HepG2 (cell line): Measurements from ENCODE around the gene CLEC2A. TPM values are rescaled to one million over a fixed set of nuclear protein-coding genes. Genes with fewer than 3 reads are reported as not detected.

Source experiments
- ATAC-seq: fragments of 200-7000 bp; cut with Tn5 transposase; 3 replicates; pipeline ENCODE4 v1.9.1; 2020; ENCODE audit warnings: mild to moderate bottlenecking, moderate library complexity
- BruUV-seq: library from RNA; stranded (reverse); fragments of 400-500 nt; replicated peaks from 2 replicates; lab custom pipeline; 2021; lab: Mats Ljungman, UMichigan
- CTCF ChIA-PET: fragments of 300-600 bp; formaldehyde crosslinking; extraction: SDS; loops from one replicate; lab custom pipeline; 2021; ENCODE audit warnings: low total read pairs, inconsistent platforms, low intra/inter-chr PET ratio; lab: Yijun Ruan, JAX
- POLR2A ChIA-PET: fragments of 350-600 bp; sonication (Branson Sonifier 250); formaldehyde crosslinking; loops from one replicate; lab custom pipeline; 2020; ENCODE audit warnings: antibody characterized with exemption, inconsistent platforms; lab: Yijun Ruan, JAX
- DNase-seq: peaks from one replicate; pipeline ENCODE4 v3.0.0-alpha.2; 2015; ENCODE audit warnings: low spot score
- FAIRE-seq: peaks from 3 replicates; lab custom pipeline; 2011; peaks lifted over from hg19 to GRCh38; lab: Jason Lieb, UNC
- H2AFZ ChIP-seq: one replicate; pipeline ENCODE4 v1.6.1; 2011; ENCODE audit warnings: low read length, inconsistent platforms
- H3K27ac ChIP-seq: fragments of 300-600 bp; 3 replicates; pipeline ENCODE4 v1.8.0; 2011; ENCODE audit warnings: mixed run types, mild to moderate bottlenecking, mixed read lengths, low read length, inconsistent platforms; ENCODE audit not compliant: insufficient read depth; ENCODE audit errors: extremely low read length
- H3K27me3 ChIP-seq, 2 experiments: fragments of 200-600 bp in 1 of 2; 2 replicates in 1 of 2; 3 replicates in 1 of 2; pipeline versions ENCODE4 v1.6.0 to v1.8.0; 2011; ENCODE audit warnings: low read length in 2 of 2, mild to moderate bottlenecking in 2 of 2, moderate library complexity in 2 of 2, inconsistent platforms in 1 of 2; ENCODE audit not compliant: insufficient read depth in 2 of 2, control insufficient read depth in 1 of 2
- H3K36me3 ChIP-seq, 2 experiments: fragments of 200-600 bp in 1 of 2; replicated peaks in 1 of 2; 2 replicates in 1 of 2; 3 replicates in 1 of 2; pipeline versions ENCODE4 v1.5.1 to v1.8.0; 2011; ENCODE audit warnings: low read length in 2 of 2, inconsistent platforms in 1 of 2; ENCODE audit not compliant: insufficient read depth in 2 of 2, control insufficient read depth in 1 of 2
- H3K4me1 ChIP-seq: 2 replicates; pipeline ENCODE4 v1.5.1; 2012; ENCODE audit warnings: low read length, inconsistent platforms; ENCODE audit not compliant: insufficient read depth
- H3K4me2 ChIP-seq: 2 replicates; pipeline ENCODE4 v1.6.0; 2011; ENCODE audit warnings: low read depth, low read length, inconsistent platforms
- H3K4me3 ChIP-seq, 3 experiments: fragments of 200-600 bp in 1 of 3; sonication (generic), shearing (Covaris generic) in 1 of 3; replicated peaks in 1 of 3; 2 replicates each; pipeline ENCODE4 v1.5.1; 2011 to 2016; ENCODE audit warnings: low read length in 3 of 3, inconsistent platforms in 2 of 3, low read depth in 2 of 3, mild to moderate bottlenecking in 2 of 3, control low read depth in 1 of 3, mixed read lengths in 1 of 3; ENCODE audit not compliant: insufficient read depth in 1 of 3
- H3K79me2 ChIP-seq: one replicate; pipeline ENCODE4 v1.6.1; 2011; ENCODE audit warnings: low read length, inconsistent platforms; ENCODE audit not compliant: insufficient read depth
- H3K9ac ChIP-seq: 2 replicates; pipeline ENCODE4 v1.6.0; 2011; ENCODE audit warnings: mild to moderate bottlenecking, low read depth, low read length, inconsistent platforms; ENCODE audit not compliant: insufficient read depth
- H3K9me3 ChIP-seq: 2 replicates; pipeline ENCODE4 v1.5.1; 2012; ENCODE audit warnings: mild to moderate bottlenecking, low read length
- H4K20me1 ChIP-seq: 2 replicates; pipeline ENCODE4 v1.6.0; 2011; ENCODE audit warnings: inconsistent platforms, mild to moderate bottlenecking, low read length, moderate library complexity; ENCODE audit not compliant: insufficient read depth
- ADNP ChIP-seq: sonication (generic); formaldehyde crosslinking; IDR thresholded peaks from 2 replicates; pipeline ENCODE4 v1.4.0; 2020; ENCODE audit warnings: missing genetic modification reagents
- BORCS8-MEF2B ChIP-seq: sonication (generic); formaldehyde crosslinking; IDR thresholded peaks from 2 replicates; pipeline ENCODE4 v1.8.0; 2022; ENCODE audit warnings: mild to moderate bottlenecking, missing genetic modification reagents
- JUNB ChIP-seq: sonication (generic); formaldehyde crosslinking; IDR thresholded peaks from 2 replicates; pipeline ENCODE4 v1.8.0; 2022; ENCODE audit warnings: missing genetic modification reagents, mild to moderate bottlenecking, borderline replicate concordance
- KLF6 ChIP-seq: IDR thresholded peaks from 2 replicates; pipeline ENCODE4 v1.8.0; 2016; ENCODE audit warnings: missing biosample characterization, missing genetic modification reagents
- PHF8 ChIP-seq: sonication (generic); formaldehyde crosslinking; IDR thresholded peaks from 2 replicates; pipeline ENCODE4 v1.5.0; 2020; ENCODE audit warnings: missing genetic modification reagents
- SIN3B ChIP-seq: fragments of 150-350 bp; IDR thresholded peaks from 2 replicates; pipeline ENCODE4 v1.6.1; 2014; ENCODE audit warnings: low read length
- XRCC5 ChIP-seq: fragments of 200-400 bp; formaldehyde crosslinking; optimal IDR thresholded peaks from 2 replicates; pipeline ENCODE3; 2017; ENCODE audit warnings: mild to moderate bottlenecking, low read length
- ZKSCAN8 ChIP-seq: IDR thresholded peaks from 2 replicates; pipeline ENCODE4 v1.6.1; 2016; ENCODE audit warnings: borderline replicate concordance, missing genetic modification reagents, missing compliant biosample characterization
- ZMYM4 ChIP-seq: sonication (generic); formaldehyde crosslinking; IDR thresholded peaks from 2 replicates; pipeline ENCODE4 v1.8.1; 2023; ENCODE audit warnings: mild to moderate bottlenecking, missing genetic modification reagents
- ZNF451 ChIP-seq: sonication (generic); formaldehyde crosslinking; IDR thresholded peaks from 2 replicates; pipeline ENCODE4 v1.5.0; 2020; ENCODE audit warnings: mild to moderate bottlenecking, missing genetic modification reagents
- ZNF629 ChIP-seq: sonication (generic); formaldehyde crosslinking; conservative IDR thresholded peaks from 2 replicates; pipeline ENCODE4 v1.5.0; 2020; ENCODE audit warnings: missing genetic modification reagents
- ZSCAN9 ChIP-seq: IDR thresholded peaks from 2 replicates; pipeline ENCODE4 v1.6.1; 2016; ENCODE audit warnings: borderline replicate concordance
- WGBS: methylation state at CpG from one replicate; pipeline ENCODE4 v1.1.6; 2017; ENCODE audit warnings: low lambda C conversion rate; 5-methylcytosine and 5-hydroxymethylcytosine counted together
- in situ Hi-C: cut with HindIII; loops from 2 replicates; pipeline ENCODE4 v1.10.0; 2017; ENCODE audit warnings: low pct_unique_long_range_greater_than_20kb; ENCODE audit not compliant: extremely low pct_ligation_motif_present
- intact Hi-C: fragments of 100-400 bp; cut with micrococcal nuclease; formaldehyde crosslinking; loops from one replicate; pipeline ENCODE4 v1.10.0; 2022; ENCODE audit not compliant: unreplicated experiment
- polyA plus RNA-seq, 8 experiments: library from polyadenylated mRNA; depleted of rRNA in 3 of 8; stranded (reverse) in 7 of 8; unstranded in 1 of 8; fragments of >200 nt; fragmentation: Illumina TruSeq in 4 of 8; extraction: Trizol in 4 of 8; gene quantifications; 2 replicates each; pipeline versions ENCODE4 v1.2.1 to v1.2.3, GENCODE V29; 2011 to 2016; ENCODE audit warnings: low read depth in 4 of 8, missing spikeins in 1 of 8, mixed read lengths in 1 of 8; ENCODE audit not compliant: insufficient read depth in 1 of 8
- total RNA-seq, 5 experiments: library from RNA; depleted of rRNA; stranded (reverse); fragments of >200 nt; fragmentation: Illumina TruSeq; extraction: Trizol; gene quantifications; 2 replicates each; pipeline ENCODE4 v1.2.3, GENCODE V29; 2016; ENCODE audit warnings: low read depth in 1 of 5
- TF ChIP-seq, protein P1 (sequence below): sonication (generic); formaldehyde crosslinking; IDR thresholded peaks from 2 replicates; pipeline ENCODE4 v1.4.0; 2020; ENCODE audit warnings: missing genetic modification reagents
- TF ChIP-seq, protein P2 (sequence below): sonication (generic); formaldehyde crosslinking; IDR thresholded peaks from 2 replicates; pipeline ENCODE4 v1.4.0; 2020; ENCODE audit warnings: missing genetic modification reagents, borderline replicate concordance
- TF ChIP-seq, protein P3 (sequence below): sonication (generic); formaldehyde crosslinking; IDR thresholded peaks from 2 replicates; pipeline ENCODE4 v1.4.0; 2020; ENCODE audit warnings: missing genetic modification reagents
- TF ChIP-seq, protein P4 (sequence below): IDR thresholded peaks from 2 replicates; pipeline ENCODE4 v1.6.1; 2016; ENCODE audit warnings: missing biosample characterization, missing genetic modification reagents, low read depth
- TF ChIP-seq, protein P5 (sequence below): sonication (generic); formaldehyde crosslinking; IDR thresholded peaks from 2 replicates; pipeline ENCODE4 v1.5.0; 2020; ENCODE audit warnings: missing genetic modification reagents, mild to moderate bottlenecking, borderline replicate concordance

Gene CLEC2A
- total and polyA plus RNA-seq, 2 of the 13 experiments (the other 11 are each of a cell fraction or from before 2014, with no cell fraction given) = not detected

DNA sequence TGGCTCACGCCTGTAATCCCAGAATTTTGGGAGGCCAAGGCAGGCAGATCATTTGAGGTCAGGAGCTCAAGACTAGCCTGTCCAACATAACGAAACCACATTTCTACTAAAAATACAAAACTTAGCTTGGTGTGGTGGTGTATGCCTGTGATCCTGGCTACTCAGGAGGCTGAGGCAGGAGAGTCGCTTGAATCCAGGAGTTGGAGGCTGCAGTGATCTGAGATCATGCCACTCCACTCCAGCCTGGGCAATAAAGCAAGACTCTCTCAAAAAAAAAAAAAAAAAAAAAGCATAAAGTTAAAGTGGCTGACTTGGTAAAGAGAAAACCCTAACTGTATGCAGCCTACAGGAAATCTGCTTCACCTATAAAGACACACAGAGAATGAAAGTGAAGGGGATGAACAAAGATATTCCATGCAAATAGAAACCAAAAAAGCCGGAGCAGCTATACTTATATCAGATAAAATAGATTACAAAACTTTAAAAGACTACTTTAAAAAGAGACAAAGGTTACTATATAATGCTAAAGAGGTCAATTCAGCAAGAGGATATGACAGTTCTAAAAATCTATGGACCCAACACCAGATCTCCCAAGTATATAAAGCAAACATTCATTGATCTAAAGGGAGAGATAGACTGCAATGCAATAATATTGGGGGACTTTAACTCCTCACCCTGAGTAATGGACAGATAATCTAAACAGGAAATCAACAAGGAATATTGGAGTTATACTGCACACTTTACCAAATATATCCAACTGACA lies 67.1 kb downstream of the CLEC2A start:
- WGBS = 16% methylated on average over 4 of the region's 4 CpGs
- Histone ChIP-seq H3K4me2 (no peak overlapping the region), H3K4me1 (peaks cover 6% of the 10 kb centered on the region; the same call in 1 of the 2 replicates), H3K9ac (no peak overlapping the region), H2AFZ (no peak overlapping the region), H3K4me3 (no peak overlapping the region), H3K9me3 (no peaks in the 10 kb centered on the region), H4K20me1 (no peaks in the 10 kb centered on the region), H3K36me3 (no peaks in the 10 kb centered on the region), H3K27me3 (no peaks in the 10 kb centered on the region), H3K27ac (no peak overlapping the region), H3K79me2 (no peaks in the 10 kb centered on the region)
- DNase-seq = no peak
- ChIA-PET POLR2A (no interaction called here), CTCF (no interaction called here)
- no peak for FAIRE-seq
- intact Hi-C loops = no loop called here
- BruUV-seq = no TSS peak
- in situ Hi-C loops = no loop called here
- ATAC-seq = no peak
- TF ChIP-seq, protein P1, sequence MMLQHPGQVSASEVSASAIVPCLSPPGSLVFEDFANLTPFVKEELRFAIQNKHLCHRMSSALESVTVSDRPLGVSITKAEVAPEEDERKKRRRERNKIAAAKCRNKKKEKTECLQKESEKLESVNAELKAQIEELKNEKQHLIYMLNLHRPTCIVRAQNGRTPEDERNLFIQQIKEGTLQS (CRISPR knock-in tag) = no peak
- TF ChIP-seq ADNP (CRISPR knock-in tag) (no peak), ZMYM4 (CRISPR knock-in tag) (no peak), ZNF451 (no peak), PHF8 (CRISPR knock-in tag) (no peak), BORCS8-MEF2B (CRISPR knock-in tag) (no peak), ZKSCAN8 (no peak), ZNF629 (CRISPR knock-in tag) (no peak), XRCC5 (no peak), ZSCAN9 (no peak), SIN3B (no peak), KLF6 (CRISPR knock-in tag) (no peak), JUNB (no peak)
- TF ChIP-seq, protein P2, sequence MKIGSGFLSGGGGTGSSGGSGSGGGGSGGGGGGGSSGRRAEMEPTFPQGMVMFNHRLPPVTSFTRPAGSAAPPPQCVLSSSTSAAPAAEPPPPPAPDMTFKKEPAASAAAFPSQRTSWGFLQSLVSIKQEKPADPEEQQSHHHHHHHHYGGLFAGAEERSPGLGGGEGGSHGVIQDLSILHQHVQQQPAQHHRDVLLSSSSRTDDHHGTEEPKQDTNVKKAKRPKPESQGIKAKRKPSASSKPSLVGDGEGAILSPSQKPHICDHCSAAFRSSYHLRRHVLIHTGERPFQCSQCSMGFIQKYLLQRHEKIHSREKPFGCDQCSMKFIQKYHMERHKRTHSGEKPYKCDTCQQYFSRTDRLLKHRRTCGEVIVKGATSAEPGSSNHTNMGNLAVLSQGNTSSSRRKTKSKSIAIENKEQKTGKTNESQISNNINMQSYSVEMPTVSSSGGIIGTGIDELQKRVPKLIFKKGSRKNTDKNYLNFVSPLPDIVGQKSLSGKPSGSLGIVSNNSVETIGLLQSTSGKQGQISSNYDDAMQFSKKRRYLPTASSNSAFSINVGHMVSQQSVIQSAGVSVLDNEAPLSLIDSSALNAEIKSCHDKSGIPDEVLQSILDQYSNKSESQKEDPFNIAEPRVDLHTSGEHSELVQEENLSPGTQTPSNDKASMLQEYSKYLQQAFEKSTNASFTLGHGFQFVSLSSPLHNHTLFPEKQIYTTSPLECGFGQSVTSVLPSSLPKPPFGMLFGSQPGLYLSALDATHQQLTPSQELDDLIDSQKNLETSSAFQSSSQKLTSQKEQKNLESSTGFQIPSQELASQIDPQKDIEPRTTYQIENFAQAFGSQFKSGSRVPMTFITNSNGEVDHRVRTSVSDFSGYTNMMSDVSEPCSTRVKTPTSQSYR (CRISPR knock-in tag) = no peak
- TF ChIP-seq, protein P3, sequence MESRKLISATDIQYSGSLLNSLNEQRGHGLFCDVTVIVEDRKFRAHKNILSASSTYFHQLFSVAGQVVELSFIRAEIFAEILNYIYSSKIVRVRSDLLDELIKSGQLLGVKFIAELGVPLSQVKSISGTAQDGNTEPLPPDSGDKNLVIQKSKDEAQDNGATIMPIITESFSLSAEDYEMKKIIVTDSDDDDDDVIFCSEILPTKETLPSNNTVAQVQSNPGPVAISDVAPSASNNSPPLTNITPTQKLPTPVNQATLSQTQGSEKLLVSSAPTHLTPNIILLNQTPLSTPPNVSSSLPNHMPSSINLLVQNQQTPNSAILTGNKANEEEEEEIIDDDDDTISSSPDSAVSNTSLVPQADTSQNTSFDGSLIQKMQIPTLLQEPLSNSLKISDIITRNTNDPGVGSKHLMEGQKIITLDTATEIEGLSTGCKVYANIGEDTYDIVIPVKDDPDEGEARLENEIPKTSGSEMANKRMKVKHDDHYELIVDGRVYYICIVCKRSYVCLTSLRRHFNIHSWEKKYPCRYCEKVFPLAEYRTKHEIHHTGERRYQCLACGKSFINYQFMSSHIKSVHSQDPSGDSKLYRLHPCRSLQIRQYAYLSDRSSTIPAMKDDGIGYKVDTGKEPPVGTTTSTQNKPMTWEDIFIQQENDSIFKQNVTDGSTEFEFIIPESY (CRISPR knock-in tag) = no peak
- TF ChIP-seq, protein P4, sequence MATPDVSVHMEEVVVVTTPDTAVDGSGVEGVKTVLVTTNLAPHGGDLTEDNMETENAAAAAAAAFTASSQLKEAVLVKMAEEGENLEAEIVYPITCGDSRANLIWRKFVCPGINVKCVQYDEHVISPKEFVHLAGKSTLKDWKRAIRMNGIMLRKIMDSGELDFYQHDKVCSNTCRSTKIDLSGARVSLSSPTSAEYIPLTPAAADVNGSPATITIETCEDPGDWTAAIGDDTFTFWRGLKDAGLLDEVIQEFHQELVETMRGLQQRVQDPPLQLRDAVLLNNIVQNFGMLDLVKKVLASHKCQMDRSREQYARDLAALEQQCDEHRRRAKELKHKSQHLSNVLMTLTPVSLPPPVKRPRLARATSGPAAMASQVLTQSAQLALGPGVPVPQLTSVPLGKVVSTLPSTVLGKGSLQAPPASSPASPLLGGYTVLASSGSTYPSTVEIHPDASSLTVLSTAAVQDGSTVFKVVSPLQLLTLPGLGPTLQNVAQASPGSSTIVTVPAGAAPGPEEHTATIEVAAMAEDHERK (CRISPR knock-in tag) = no peak
- TF ChIP-seq, protein P5, sequence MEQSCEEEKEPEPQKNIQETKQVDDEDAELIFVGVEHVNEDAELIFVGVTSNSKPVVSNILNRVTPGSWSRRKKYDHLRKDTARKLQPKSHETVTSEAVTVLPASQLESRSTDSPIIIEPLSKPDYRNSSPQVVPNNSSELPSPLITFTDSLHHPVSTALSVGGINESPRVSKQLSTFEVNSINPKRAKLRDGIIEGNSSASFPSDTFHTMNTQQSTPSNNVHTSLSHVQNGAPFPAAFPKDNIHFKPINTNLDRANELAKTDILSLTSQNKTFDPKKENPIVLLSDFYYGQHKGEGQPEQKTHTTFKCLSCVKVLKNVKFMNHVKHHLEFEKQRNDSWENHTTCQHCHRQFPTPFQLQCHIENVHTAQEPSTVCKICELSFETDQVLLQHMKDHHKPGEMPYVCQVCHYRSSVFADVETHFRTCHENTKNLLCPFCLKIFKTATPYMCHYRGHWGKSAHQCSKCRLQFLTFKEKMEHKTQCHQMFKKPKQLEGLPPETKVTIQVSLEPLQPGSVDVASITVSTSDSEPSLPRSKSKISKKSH = no peak
